Epithelial cell of proximal tubule (primary cell): Measurements from ENCODE around the gene VKORC1L1. TPM values are rescaled to one million over a fixed set of nuclear protein-coding genes. Genes with fewer than 3 reads are reported as not detected.

ENCODE experiments used
- DNase-seq: peaks from one replicate; pipeline ENCODE4 v3.0.0-alpha.2; 2011; ENCODE audit warnings: low read depth
- H3K4me3 ChIP-seq: 2 replicates; pipeline ENCODE4 v1.5.1; 2011; ENCODE audit warnings: low read depth, mild to moderate bottlenecking, low read length
- CTCF ChIP-seq: conservative IDR thresholded peaks from 2 replicates; pipeline ENCODE4 v1.5.1; 2012; ENCODE audit warnings: low read depth, mild to moderate bottlenecking, low read length
- total RNA-seq: library from RNA; depleted of rRNA; stranded (reverse); fragments of >200 nt; gene quantifications from 2 replicates; pipeline ENCODE4 v1.2.3, GENCODE V29; 2015

Gene VKORC1L1
- total RNA-seq, 1 donor from 2014 or later: 13.8 TPM

GRCh38 chr7:65975814-65976445 is 103.1 kb downstream of the VKORC1L1 start:
- peak; percentile 14 for TF ChIP-seq CTCF
- DNase-seq: no peak
- no peak overlapping the region for H3K4me3 ChIP-seq

GRCh38 chr7:65976659-65977196 is 103.9 kb downstream of the VKORC1L1 start:
- DNase-seq: no peak
- no peak overlapping the region for H3K4me3 ChIP-seq
- no peak for TF ChIP-seq CTCF

DNA sequence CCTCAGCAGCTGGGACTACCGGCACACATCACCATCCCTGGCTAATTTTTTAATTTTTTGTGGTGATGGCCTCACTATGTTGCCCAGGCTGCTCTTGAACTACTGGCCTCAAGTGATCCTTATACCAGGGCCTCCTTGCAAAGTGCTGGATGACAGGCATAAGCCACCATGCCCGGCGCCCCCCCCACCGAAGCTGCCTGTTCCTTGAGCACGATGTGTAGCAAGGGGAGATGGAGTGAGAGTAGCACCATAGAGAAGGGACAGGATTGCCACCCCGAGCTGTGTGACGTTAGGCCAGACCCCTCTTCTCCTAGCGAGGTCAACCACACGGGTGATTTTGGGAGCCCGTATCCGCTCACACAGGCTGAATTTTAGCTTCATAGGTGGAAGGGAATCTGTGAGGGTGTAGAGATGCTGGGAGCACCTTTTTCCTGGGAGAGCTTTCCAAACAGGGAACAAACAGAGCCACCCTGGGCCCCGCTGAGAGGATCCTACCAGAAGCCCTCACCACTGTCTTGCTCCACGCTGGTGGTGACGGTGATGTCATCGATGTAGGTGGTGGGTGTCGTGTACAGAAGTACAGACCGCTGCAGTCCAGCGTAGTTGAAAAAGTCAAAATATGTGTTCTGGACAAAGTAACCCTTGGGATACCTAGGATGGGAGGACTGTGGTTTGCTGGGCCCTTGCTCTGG is 106.2 kb downstream of the VKORC1L1 start:
- no peak overlapping the region for H3K4me3 ChIP-seq
- no peak for TF ChIP-seq CTCF
- no peak for DNase-seq

DNA sequence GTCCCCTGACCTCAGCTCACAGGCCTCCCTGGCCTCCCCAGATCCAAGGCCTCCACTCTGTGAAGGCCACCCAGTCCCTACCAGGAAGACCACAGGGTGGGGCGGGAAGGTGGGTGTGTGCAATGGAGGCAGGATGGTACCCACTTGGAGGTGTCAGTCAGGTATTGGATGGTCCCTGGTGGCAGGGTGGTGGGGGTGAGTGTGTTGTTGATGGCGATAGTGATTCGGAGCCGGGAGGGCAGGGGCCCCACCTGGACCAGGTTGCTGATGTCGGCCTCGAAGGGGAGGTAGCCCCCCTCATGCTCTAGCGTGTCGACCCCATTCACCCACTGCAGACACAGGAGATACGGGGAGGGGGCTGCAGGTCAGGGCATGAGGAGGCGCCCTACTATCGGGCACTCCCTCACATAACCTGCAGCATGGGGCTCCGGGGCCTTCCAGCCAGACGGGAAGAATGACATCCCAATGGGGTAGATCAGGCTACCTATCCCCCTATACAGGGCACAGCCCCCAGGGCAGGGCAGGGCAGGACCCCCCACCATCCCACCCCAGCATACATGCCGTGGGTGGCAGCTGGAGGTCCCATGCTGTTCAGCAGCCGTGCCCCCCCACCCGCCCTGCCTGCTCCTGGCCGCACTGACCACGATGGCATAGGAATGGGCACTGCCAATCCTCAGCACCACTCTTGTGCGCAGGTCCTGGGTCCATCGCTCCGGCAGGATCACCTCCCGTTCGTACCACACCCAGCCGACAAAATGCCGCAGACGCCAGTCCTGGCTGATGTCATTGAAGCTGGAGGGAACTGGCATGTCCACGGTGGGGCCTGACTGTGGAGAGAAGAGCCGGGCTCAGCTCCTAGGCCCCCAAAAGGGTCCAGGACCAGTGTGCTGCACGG is 107.0 kb downstream of the VKORC1L1 start:
- no peak for DNase-seq
- TF ChIP-seq CTCF: no peak
- H3K4me3 ChIP-seq: no peak overlapping the region

GRCh38 chr7:65980478-65981250 is 107.8 kb downstream of the VKORC1L1 start:
- no peak for DNase-seq
- peak overlapping the region; percentile 79 for H3K4me3 ChIP-seq
- no peak for TF ChIP-seq CTCF
